SK-N-MC (cell line): ENCODE measurements around the gene SNX30.

Experiments
- EZH2 ChIP-seq: fragments of 200-600 bp; sonication (generic); IDR thresholded peaks from one replicate; pipeline ENCODE4 v1.6.1; 2017; ENCODE audit warnings: antibody characterized with exemption
- FOXP2 ChIP-seq: optimal IDR thresholded peaks from 2 replicates; pipeline ENCODE3; 2011; ENCODE audit warnings: mild to moderate bottlenecking, moderate library complexity; ENCODE audit not compliant: insufficient read depth; ENCODE audit errors: extremely low read length, control extremely low read depth
- POLR2AphosphoS5 ChIP-seq: IDR thresholded peaks from 2 replicates; pipeline ENCODE4 v1.6.1; 2012; ENCODE audit warnings: mild to moderate bottlenecking, low read depth, low read length, borderline replicate concordance

GRCh38 chr9:112705768-112706427 lies 44.7 kb upstream of the SNX30 start:
- TF ChIP-seq EZH2 (no peak), POLR2AphosphoS5 (no peak), FOXP2 (no peak)
